Caco-2 (cell line): ENCODE data around the gene BCL6. TPM values are rescaled to one million over a fixed set of nuclear protein-coding genes. Genes with fewer than 3 reads are reported as not detected.

Experiments
- BruUV-seq: library from RNA; stranded (reverse); fragments of 400-500 nt; replicated peaks from 2 replicates; lab custom pipeline; 2021; lab: Mats Ljungman, UMichigan
- CTCF ChIA-PET: fragments of 300-600 bp; sonication (Branson Sonifier 250); formaldehyde crosslinking; loops from one replicate; lab custom pipeline; 2022; ENCODE audit warnings: antibody characterized with exemption; lab: Charles Lee
- POLR2A ChIA-PET: fragments of 300-600 bp; sonication (Branson Sonifier 250); formaldehyde crosslinking; loops from one replicate; lab custom pipeline; 2022; ENCODE audit warnings: antibody characterized with exemption; lab: Charles Lee
- DNase-seq, 2 experiments: peaks; one replicate each; pipeline versions ENCODE4 v3.0.0 to v3.0.0-alpha.2; 2020 to 2022
- H3K27me3 ChIP-seq: replicated peaks from 2 replicates; pipeline ENCODE4 v1.6.0; 2011; ENCODE audit warnings: low read length; ENCODE audit not compliant: control insufficient read depth, insufficient read depth
- H3K36me3 ChIP-seq: 2 replicates; pipeline ENCODE4 v1.5.1; 2011; ENCODE audit warnings: low read length; ENCODE audit not compliant: control insufficient read depth, insufficient read depth
- H3K4me1 ChIP-seq: fragments of 250-450 bp; sonication (Bioruptor Pico); 2 replicates; pipeline ENCODE4 v1.5.1; 2020; ENCODE audit warnings: mild to moderate bottlenecking
- H3K4me3 ChIP-seq: 2 replicates; pipeline ENCODE4 v1.5.1; 2011; ENCODE audit warnings: low read depth, mild to moderate bottlenecking, control low read depth, low read length
- H3K9me3 ChIP-seq: fragments of 250-450 bp; sonication (Bioruptor Pico); 2 replicates; pipeline ENCODE4 v1.5.1; 2020; ENCODE audit warnings: mild to moderate bottlenecking, moderate library complexity
- H3K27ac Mint-ChIP-seq: one replicate; pipeline ENCODE4 v1.8.0; 2022; ENCODE audit warnings: mixed read lengths; ENCODE audit not compliant: unreplicated experiment
- H3K27me3 Mint-ChIP-seq: one replicate; pipeline ENCODE4 v1.8.0; 2022; ENCODE audit warnings: mixed read lengths; ENCODE audit not compliant: insufficient read depth, unreplicated experiment
- H3K36me3 Mint-ChIP-seq: one replicate; pipeline ENCODE4 v1.8.0; 2022; ENCODE audit warnings: mild to moderate bottlenecking, mixed read lengths; ENCODE audit not compliant: insufficient read depth, unreplicated experiment
- H3K4me1 Mint-ChIP-seq: one replicate; pipeline ENCODE4 v1.8.0; 2022; ENCODE audit warnings: low read depth, mixed read lengths; ENCODE audit not compliant: unreplicated experiment
- H3K4me3 Mint-ChIP-seq: one replicate; pipeline ENCODE4 v1.8.0; 2022; ENCODE audit warnings: mild to moderate bottlenecking, moderate library complexity, mixed read lengths; ENCODE audit not compliant: unreplicated experiment
- H3K9me3 Mint-ChIP-seq: one replicate; pipeline ENCODE4 v1.8.0; 2022; ENCODE audit warnings: mixed read lengths; ENCODE audit not compliant: unreplicated experiment
- intact Hi-C: fragments of 100-400 bp; cut with micrococcal nuclease; formaldehyde crosslinking; loops from one replicate; pipeline ENCODE4 v1.10.0; 2022; ENCODE audit not compliant: unreplicated experiment
- total RNA-seq: library from RNA; stranded (reverse); gene quantifications from 2 replicates; pipeline ENCODE4 v1.2.3, GENCODE V29; 2022
- TF ChIP-seq, protein P1 (sequence below), 2 experiments: fragments of 200-600 bp in 1 of 2; IDR thresholded peaks; 1 replicate in 1 of 2; 2 replicates in 1 of 2; pipeline versions ENCODE4 v1.5.1 to v1.8.0; 2011 to 2022; ENCODE audit warnings: antibody characterized with exemption in 1 of 2, control low read depth in 1 of 2, inconsistent platforms in 1 of 2, low read depth in 1 of 2, low read length in 1 of 2, mild to moderate bottlenecking in 1 of 2, moderate library complexity in 1 of 2; ENCODE audit not compliant: insufficient read depth in 1 of 2, severe bottlenecking in 1 of 2, unreplicated experiment in 1 of 2

The BCL6 gene
- total RNA-seq, 1 experiment from 2014 or later = 40.4 TPM

DNA sequence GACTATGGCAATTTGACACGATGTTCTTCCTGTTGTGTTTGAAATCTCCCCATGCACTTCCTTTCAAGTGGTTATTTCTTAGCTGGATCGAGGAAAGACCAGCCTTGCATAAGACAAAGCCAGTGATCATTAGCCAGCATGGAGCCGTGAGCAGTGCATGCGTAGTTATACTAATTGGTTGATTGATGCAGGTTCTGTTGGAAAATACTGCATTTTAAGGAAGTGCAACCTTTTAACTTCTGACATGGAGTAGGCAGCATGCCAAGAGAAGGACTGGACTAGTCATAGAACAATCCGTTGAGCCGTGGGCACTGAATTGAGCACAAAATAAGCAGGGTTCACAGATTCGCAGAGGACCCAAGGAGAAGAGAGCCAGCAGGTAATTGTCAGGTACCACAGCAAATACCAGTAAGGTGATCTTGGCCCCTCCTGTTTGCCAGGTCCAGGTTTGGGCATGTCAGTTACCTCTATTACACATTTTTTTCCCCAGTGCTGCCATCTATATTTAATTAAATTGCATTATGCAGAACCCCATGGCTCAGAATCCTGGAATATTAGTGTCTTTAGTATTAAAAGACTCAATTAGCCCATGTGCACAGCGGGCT lies 29.0 kb upstream of the BCL6 start:
- Mint-ChIP-seq H3K27ac (no peak overlapping the region), H3K36me3 (no peaks in the 10 kb centered on the region), H3K4me1 (no peaks in the 10 kb centered on the region), H3K9me3 (no peaks in the 10 kb centered on the region), H3K27me3 (no peaks in the 10 kb centered on the region), H3K4me3 (no peak overlapping the region)
- POLR2A ChIA-PET = no interaction called here
- no peak for DNase-seq
- TF ChIP-seq, protein P1, sequence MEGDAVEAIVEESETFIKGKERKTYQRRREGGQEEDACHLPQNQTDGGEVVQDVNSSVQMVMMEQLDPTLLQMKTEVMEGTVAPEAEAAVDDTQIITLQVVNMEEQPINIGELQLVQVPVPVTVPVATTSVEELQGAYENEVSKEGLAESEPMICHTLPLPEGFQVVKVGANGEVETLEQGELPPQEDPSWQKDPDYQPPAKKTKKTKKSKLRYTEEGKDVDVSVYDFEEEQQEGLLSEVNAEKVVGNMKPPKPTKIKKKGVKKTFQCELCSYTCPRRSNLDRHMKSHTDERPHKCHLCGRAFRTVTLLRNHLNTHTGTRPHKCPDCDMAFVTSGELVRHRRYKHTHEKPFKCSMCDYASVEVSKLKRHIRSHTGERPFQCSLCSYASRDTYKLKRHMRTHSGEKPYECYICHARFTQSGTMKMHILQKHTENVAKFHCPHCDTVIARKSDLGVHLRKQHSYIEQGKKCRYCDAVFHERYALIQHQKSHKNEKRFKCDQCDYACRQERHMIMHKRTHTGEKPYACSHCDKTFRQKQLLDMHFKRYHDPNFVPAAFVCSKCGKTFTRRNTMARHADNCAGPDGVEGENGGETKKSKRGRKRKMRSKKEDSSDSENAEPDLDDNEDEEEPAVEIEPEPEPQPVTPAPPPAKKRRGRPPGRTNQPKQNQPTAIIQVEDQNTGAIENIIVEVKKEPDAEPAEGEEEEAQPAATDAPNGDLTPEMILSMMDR (IDR thresholded peaks at IDR 0.05; ENCODE audit: insufficient read depth in 1 of 2, low read depth in 1 of 2, low read length in 1 of 2, severe bottlenecking in 1 of 2, unreplicated experiment in 1 of 2) = no peak
- Histone ChIP-seq H3K9me3 (no peaks in the 10 kb centered on the region), H3K4me1 (no peaks in the 10 kb centered on the region), H3K4me3 (no peak overlapping the region), H3K36me3 (no peaks in the 10 kb centered on the region), H3K27me3 (no peaks in the 10 kb centered on the region)
- BruUV-seq = no TSS peak
- intact Hi-C loops = no loop called here
- CTCF ChIA-PET = no interaction called here

DNA sequence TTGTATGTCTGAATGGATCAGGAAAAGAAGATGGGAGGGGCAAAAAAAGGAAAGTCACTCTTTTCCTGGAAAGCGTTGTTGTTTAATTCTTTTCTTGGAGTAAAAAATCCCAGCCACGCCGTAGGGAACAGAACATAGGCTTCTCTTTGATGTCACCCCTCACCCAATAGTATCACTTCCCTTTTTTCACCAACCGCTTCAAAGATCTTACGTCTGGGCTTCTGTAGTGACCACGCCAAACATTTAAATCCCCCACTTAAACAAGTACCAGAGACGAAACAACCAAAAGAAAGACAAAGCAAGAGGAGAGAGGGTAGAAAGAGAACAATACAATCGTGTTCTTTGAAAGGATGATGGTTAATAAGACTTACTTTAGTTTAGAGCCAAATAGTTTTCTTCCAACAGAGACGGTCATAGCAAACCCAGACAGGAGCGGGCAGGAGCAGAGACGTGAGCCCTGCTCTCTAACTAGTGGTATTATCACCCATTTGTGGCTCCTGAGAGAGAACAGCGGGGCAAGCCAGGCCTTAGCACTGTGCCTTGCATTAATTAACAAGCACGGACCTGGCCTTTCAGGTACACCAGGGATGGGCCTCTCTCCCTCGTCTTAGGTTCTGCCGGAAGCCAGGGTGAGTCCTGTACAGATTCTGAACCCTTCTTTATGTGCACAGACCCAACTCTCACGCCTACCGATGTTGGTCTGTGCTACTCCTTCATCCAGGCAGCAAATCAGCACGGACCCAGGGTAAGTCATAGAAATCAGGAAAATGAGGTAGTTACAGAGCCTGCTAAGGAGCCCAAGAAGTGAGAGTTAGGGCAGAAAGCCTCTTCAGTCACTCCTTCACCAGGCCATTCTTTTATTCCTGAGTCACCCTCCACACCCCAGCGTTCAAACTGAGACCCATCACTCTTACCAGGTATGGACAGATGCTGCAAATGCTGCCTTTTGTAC lies 28.2 kb upstream of the BCL6 start:
- TF ChIP-seq, protein P1 (IDR thresholded peaks at IDR 0.05; ENCODE audit: insufficient read depth in 1 of 2, low read depth in 1 of 2, low read length in 1 of 2, severe bottlenecking in 1 of 2, unreplicated experiment in 1 of 2) = no peak
- ChIA-PET CTCF (no interaction called here), POLR2A (no interaction called here)
- no peaks in the 10 kb centered on the region for H3K36me3 Mint-ChIP-seq
- H3K4me3 ChIP-seq = no peak overlapping the region
- DNase-seq = no peak
- no peak overlapping the region for H3K27ac Mint-ChIP-seq
- BruUV-seq = no TSS peak
- no peaks in the 10 kb centered on the region for H3K27me3 ChIP-seq
- no peaks in the 10 kb centered on the region for H3K9me3 ChIP-seq
- H3K36me3 ChIP-seq = no peaks in the 10 kb centered on the region
- no peaks in the 10 kb centered on the region for H3K9me3 Mint-ChIP-seq
- no peaks in the 10 kb centered on the region for H3K27me3 Mint-ChIP-seq
- intact Hi-C loops = no loop called here
- H3K4me1 ChIP-seq = no peaks in the 10 kb centered on the region
- H3K4me3 Mint-ChIP-seq = no peak overlapping the region
- H3K4me1 Mint-ChIP-seq = no peaks in the 10 kb centered on the region

DNA sequence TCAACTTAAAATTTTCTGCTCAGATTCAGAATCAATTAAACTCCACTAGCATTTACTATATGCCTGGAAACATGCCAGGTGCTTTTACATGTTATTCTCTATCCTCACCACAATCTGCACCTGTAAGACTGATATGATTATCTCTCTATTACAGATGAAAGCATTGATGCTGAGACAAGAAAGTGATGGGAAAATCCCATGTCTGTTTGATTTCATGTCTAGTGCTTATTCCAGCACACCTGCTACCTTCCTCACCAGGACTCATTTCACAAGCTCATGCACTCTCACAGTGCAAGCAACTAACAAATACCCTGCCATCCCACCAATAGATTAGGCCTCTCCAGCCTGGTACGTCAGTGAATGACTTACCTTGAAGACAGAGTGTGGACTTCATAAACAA lies 25.0 kb upstream of the BCL6 start:
- Histone ChIP-seq H3K4me3 (no peak overlapping the region), H3K36me3 (no peaks in the 10 kb centered on the region), H3K27me3 (no peaks in the 10 kb centered on the region), H3K9me3 (no peaks in the 10 kb centered on the region), H3K4me1 (no peaks in the 10 kb centered on the region)
- no peaks in the 10 kb centered on the region for H3K4me1 Mint-ChIP-seq
- no peaks in the 10 kb centered on the region for H3K9me3 Mint-ChIP-seq
- ChIA-PET CTCF (no interaction called here), POLR2A (no interaction called here)
- intact Hi-C loops = no loop called here
- H3K36me3 Mint-ChIP-seq = no peaks in the 10 kb centered on the region
- DNase-seq = no peak
- no peaks in the 10 kb centered on the region for H3K27me3 Mint-ChIP-seq
- TF ChIP-seq, protein P1 (IDR thresholded peaks at IDR 0.05; ENCODE audit: insufficient read depth in 1 of 2, low read depth in 1 of 2, low read length in 1 of 2, severe bottlenecking in 1 of 2, unreplicated experiment in 1 of 2) = no peak
- no peak overlapping the region for H3K27ac Mint-ChIP-seq
- H3K4me3 Mint-ChIP-seq = no peak overlapping the region
- no TSS peak for BruUV-seq
